Measurements from ENCODE around the gene CDC27.
"Not testable (repeated sequence)": the region's sequence is repeated elsewhere in the genome, so short reads cannot be mapped to it uniquely, and the experiment has no call there.

Gene CDC27

DNA sequence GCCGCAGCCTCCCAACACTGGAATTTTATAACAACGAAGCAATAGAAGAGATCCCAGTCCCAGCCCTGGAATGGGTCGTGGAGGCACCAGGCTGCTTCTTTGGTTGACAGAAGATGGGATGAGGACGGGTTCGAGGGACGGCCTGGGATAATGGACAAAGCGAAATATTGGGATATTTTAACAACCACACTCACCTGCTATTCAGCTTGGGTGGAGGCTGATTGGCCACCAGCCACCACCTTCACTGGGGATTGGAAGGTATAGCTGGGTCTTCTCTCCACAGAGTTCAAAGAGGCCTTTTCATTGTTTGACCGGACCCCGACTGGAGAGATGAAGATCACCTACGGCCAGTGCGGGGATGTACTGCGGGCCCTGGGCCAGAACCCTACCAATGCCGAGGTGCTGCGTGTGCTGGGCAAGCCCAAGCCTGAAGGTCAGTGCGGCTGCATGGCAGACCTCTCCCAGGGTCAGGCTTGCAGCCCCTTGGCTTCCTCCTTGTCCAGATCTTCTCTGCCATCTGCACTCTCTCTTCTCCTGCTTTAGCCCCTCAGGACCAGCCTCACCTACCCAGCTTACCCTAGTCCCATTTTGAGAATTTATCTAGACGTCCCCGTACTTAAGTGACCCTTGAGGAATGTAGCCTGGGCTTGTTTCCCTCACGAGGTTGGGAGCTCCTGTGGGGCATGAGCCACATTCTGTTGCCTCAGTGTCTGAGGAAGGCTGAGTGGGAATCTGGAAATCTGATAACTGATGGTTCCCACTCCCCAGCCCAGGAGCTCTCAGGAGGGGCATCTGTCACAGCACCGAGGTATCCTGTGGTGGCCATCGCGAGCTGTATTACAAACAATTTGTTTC is 30.8 kb upstream of the CDC27 start:
- DNase-seq (ENCODE audit: low read depth), result no peak

GRCh38 chr17:47218896-47219430 is 29.9 kb upstream of the CDC27 start:
- DNase-seq (ENCODE audit: low read depth), result no peak

GRCh38 chr17:47217279-47217678 is 28.2 kb upstream of the CDC27 start:
- DNase-seq (ENCODE audit: low read depth), result not testable (repeated sequence)

DNA sequence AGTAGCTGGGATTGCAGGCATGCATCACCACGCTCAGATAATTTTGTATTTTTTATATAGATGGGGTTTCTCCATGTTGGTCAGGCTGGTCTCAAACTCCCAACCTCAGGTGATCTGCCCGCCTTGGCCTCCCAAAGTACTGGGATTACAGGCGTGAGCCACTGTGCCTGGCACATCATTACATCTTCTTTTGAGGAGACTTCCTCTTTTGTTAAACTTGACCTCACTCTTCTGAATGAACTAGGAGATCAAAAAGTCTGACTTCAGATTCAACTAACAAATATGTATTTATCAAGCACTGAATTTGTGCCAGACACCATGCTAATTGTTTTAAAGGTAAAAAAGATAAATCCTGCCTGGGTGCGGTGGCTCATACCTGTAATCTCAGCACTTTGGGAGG is 27.7 kb upstream of the CDC27 start:
- DNase-seq (ENCODE audit: low read depth), result not testable (repeated sequence)

GRCh38 chr17:47214931-47215330 is 25.8 kb upstream of the CDC27 start:
- no peak for DNase-seq (ENCODE audit: low read depth)

DNA sequence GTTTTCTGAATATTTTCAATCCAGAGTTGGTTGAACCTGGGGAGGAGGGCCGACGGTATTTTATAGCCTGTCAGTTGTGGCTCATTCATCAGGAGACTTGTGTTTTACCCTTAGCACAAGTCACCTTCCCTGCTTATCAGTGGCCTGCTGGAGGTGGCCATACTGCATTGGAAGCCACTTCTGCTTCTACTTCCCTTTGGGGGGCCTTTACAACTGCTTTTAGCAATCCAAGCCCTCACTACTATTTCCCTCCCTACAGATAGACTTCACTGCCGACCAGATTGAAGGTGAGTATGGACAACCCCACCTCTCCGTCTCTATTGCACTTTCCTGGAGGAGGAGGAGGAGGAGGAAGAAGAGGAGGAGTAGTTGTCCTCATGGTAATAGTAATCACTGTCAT is 24.4 kb upstream of the CDC27 start:
- no peak for DNase-seq (ENCODE audit: low read depth)

GRCh38 chr17:47212458-47212857 is 23.4 kb upstream of the CDC27 start:
- no peak for DNase-seq (ENCODE audit: low read depth)

GRCh38 chr17:47210779-47211178 is 21.7 kb upstream of the CDC27 start:
- DNase-seq (ENCODE audit: low read depth), result no peak

GRCh38 chr17:47210105-47210504 is 21.0 kb upstream of the CDC27 start:
- DNase-seq (ENCODE audit: low read depth), result no peak

GRCh38 chr17:47209499-47209898 is 20.4 kb upstream of the CDC27 start:
- no peak for DNase-seq (ENCODE audit: low read depth)

DNA sequence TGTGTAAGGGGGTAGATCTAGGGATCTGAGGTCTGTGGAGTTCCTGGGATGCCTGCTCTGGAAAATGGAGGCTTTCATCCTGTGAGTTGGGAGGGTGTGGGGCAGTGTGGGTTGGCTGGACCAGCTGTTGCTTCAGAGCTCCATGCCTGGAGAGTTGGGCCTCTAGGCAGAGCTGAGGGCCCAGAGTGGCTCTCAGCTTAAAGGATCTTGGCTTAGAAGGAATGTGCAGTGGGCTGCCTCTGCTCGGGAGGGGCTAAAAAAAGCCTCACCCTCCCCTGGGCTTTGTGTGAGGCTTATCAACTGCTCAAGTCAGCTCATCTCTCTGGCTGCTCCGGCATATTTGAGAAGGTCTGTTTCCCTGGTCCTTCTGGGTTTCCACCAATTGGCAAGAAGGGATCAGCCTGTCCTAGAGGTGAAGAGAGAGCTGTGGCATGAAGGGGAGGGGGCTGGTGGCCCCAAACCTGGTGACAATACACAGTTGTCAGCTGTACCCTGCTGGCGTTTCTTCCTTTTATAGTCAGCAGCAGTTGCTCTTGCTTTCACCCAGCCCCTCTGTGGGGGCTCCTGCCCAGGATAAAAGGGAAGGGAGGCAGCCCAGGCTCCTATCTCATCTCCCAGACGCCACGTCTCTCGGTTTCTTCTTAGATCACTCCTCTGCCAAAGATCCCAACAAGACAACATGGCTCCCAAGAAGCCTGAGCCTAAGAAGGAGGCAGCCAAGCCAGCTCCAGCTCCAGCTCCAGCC is 19.8 kb upstream of the CDC27 start, which contains the start of gene MYL4:
TSS of gene MYL4 (plus strand) at position 605 of the 745 bp plus-strand sequence. CDS start at position 680, 75 bp downstream.
- no peak for DNase-seq (ENCODE audit: low read depth)

DNA sequence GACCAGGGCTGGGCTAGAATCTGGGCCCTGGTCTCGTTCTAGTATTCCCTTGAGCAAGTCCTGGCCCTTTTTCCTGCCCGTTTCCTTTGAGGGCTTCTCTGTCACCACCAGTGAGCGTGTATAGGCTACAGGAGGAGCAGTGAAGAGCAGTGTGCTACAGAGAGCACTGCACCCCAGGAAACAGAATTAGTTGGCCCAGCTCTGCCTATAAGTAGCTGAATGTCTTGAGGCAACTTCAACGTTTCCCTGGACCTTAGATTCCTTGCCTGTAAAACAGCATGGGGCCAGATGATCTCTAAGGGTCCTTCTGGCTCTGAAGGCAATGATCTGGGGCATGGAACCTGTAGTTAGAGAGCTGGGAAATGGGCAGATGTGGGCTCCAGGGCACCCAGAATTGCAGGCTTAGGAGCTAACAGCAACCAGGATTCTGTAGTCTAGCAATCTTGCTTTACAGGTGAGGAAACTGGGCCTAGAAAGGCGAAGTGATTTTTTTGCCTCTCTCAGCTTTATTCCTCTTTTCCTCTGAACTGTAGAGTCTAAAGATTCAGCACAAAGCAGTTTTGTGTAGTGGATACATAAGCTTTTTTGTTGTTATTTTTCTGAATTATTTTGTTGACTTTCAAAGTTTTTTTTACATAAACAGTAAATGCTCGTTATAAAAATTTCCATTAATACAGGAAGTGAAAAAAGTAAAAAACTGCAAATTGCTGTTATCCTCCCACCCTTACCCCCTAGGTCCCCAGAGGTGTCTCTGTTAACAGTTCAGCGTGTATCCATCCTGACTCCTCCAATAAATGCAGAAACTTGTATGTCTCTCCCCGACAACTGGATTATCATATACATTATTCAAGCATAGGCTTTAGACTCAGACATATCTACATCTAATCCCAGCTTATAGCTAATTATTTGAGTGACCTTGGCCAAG is 18.3 kb upstream of the CDC27 start:
- no peak for DNase-seq (ENCODE audit: low read depth)

DNA sequence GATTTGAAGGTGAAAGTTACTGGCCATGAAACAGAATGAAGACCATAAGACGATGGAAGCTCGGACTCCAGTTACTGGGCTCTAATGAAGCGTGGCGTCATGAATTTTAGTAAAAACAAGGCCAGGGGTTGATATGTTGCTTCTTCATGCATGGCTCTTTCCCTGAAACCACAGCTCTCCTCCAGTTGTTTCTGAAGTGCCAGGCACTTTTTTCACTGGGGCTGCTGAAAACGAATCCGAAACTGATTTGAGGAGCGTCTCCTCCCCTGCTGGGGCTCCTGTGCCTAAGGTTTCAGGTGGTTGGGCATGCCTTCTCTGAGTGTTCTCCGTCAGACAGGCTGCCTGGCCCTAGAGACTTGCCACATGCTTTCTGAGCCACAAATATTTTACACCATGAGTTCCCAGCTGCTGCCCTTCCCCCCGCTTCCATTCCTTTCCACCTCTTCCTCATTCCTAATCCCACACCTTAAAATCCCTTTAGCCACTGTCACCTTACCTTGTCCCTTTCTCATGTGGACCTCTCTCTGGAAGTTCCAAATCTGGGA is 16.4 kb upstream of the CDC27 start:
- DNase-seq (ENCODE audit: low read depth), result peak; percentile 54

GRCh38 chr17:47204722-47205418 is 15.8 kb upstream of the CDC27 start:
- DNase-seq (ENCODE audit: low read depth), result no peak

DNA sequence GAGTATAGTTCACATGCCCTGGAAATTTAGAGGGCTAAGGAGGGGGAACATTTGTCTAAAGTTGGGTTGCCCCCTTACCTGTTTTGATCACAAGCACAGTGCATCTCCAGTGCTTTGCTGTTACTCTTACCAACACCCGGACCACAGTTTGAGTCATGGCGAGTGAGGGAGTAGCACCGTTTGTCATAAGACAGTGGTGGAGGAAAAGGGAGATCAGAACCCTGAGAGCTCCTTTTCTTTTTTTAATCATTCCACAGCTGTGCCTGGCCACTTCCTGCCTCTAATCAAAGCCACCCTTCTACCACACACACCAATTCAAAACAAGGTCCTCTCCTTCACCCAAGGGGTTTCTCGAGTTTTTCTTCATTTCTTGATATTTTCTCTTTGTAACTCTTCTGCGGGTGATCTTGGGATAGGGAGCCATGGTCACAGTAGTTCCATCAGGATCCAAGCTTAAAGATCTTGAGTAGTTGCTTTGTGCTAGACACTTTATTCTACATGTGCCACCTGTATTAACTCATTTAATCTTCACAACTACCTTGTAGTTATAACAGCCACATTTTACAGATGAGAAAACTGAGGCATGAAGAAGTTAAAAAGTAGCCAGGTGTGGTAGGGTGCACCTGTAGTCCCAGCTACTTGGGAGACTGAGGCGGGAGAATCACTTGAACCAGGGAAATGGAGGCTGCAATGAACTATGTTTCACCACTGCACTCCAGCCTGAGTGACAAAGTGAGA is 15.1 kb upstream of the CDC27 start:
- peak; percentile 23 for DNase-seq (ENCODE audit: low read depth)

DNA sequence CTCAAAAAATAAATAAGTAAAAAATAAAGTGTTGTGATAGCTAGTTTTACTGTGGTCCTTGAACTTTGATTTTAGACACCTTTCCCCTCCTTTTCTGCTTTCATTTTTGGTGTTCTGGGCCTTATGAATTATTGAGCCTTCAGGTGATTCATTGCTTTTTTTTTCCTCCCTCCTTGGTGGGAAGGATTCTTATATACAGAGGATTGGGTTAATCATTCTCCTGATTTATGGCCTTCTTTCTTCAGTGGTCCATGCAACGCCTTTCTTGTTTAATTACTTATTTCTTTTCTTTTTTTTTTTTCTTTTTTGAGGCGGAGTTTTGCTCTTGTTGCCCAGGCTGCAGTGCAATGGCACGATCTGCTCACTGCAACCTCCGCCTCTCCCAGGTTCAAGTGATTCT is 12.1 kb upstream of the CDC27 start:
- no peak for DNase-seq (ENCODE audit: low read depth)

GRCh38 chr17:47200325-47200664 is 11.2 kb upstream of the CDC27 start:
- DNase-seq (ENCODE audit: low read depth), result no peak

- DNase-seq (ENCODE audit: low read depth), result no peak
These were observed 10.7 kb upstream of the CDC27 start for GRCh38 chr17:47199627-47200324.

DNA sequence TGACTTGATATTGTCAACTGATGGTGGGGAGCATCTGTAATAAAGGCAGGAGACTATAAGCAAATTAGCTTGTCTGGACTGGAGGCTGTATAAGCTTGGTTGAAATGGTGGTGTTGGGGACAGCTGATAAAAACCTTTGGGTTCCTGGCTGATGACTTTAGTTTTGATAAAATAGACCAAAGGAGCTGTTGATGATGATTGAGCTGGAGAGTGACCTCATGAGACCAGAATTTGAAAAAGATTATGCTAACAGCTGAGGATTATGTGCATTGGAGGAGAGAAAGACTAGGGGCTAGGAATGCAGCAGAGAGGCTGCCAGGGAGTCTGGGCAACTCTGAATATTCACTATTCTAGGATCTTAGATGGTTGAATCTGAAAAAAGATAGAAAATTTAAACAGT is 8.7 kb upstream of the CDC27 start:
- no peak for DNase-seq (ENCODE audit: low read depth)
